ENCODE measurements around the gene LRP5.
"Not testable (repeated sequence)": the region's sequence is repeated elsewhere in the genome, so short reads cannot be mapped to it uniquely, and the experiment has no call there.

The LRP5 gene

GRCh38 chr11:68295940-68296339, 16.5 kb upstream of the LRP5 start:
- no peaks in the 10 kb centered on the region for H3K36me3 Mint-ChIP-seq
- H3K27me3 Mint-ChIP-seq = peaks cover 27% of the 10 kb centered on the region
- no peak for DNase-seq
- H3K4me3 Mint-ChIP-seq = no peak overlapping the region
- CTCF ChIA-PET = interaction anchor here (0.9 to 6.6 kb wide), 11 partner anchors 12 to 95 kb away, joined by 3 to 173 read pairs (median 11); partner anchors contain the start of gene C11orf24
- H3K9me3 Mint-ChIP-seq = no peaks in the 10 kb centered on the region
- H3K27ac Mint-ChIP-seq = no peak overlapping the region
- H3K4me1 Mint-ChIP-seq = peaks cover 8% of the 10 kb centered on the region

- H3K27me3 Mint-ChIP-seq = peaks cover 27% of the 10 kb centered on the region
- no peaks in the 10 kb centered on the region for H3K9me3 Mint-ChIP-seq
- H3K36me3 Mint-ChIP-seq = no peaks in the 10 kb centered on the region
- peaks cover 8% of the 10 kb centered on the region for H3K4me1 Mint-ChIP-seq
- CTCF ChIA-PET = interaction anchor here (1.0 to 6.6 kb wide), 17 partner anchors 8 to 511 kb away, joined by 3 to 173 read pairs (median 4); partner anchors contain the start of gene C11orf24
- H3K4me3 Mint-ChIP-seq = no peak overlapping the region
- no peak for DNase-seq
- H3K27ac Mint-ChIP-seq = no peak overlapping the region
Measured at GRCh38 chr11:68296344-68297051, 15.9 kb upstream of the LRP5 start.

GRCh38 chr11:68297052-68297378, 15.4 kb upstream of the LRP5 start:
- DNase-seq = no peak
- Mint-ChIP-seq H3K4me3 (no peak overlapping the region), H3K9me3 (no peaks in the 10 kb centered on the region), H3K27ac (no peak overlapping the region), H3K36me3 (no peaks in the 10 kb centered on the region), H3K27me3 (peaks cover 27% of the 10 kb centered on the region), H3K4me1 (peaks cover 8% of the 10 kb centered on the region)
- CTCF ChIA-PET = interaction anchor here (1.0 to 6.6 kb wide), 15 partner anchors 9 to 511 kb away, joined by 3 to 173 read pairs (median 6); partner anchors contain the start of gene C11orf24

- Mint-ChIP-seq H3K36me3 (no peaks in the 10 kb centered on the region), H3K27ac (no peak overlapping the region), H3K27me3 (peaks cover 27% of the 10 kb centered on the region), H3K4me3 (no peak overlapping the region), H3K4me1 (peaks cover 8% of the 10 kb centered on the region), H3K9me3 (no peaks in the 10 kb centered on the region)
- no peak for DNase-seq
- CTCF ChIA-PET = interaction anchor here (1.0 to 6.6 kb wide), 18 partner anchors 9 to 511 kb away, joined by 3 to 173 read pairs (median 6); partner anchors contain the start of gene C11orf24
Measured at GRCh38 chr11:68297494-68297811, 14.9 kb upstream of the LRP5 start.

GRCh38 chr11:68297812-68298658, 14.4 kb upstream of the LRP5 start:
- no peaks in the 10 kb centered on the region for H3K9me3 Mint-ChIP-seq
- H3K27ac Mint-ChIP-seq = no peak overlapping the region
- no peak overlapping the region for H3K4me3 Mint-ChIP-seq
- peak; percentile 79 for DNase-seq
- H3K36me3 Mint-ChIP-seq = no peaks in the 10 kb centered on the region
- CTCF ChIA-PET = interaction anchor here (0.6 to 6.6 kb wide), 24 partner anchors 8 to 510 kb away, joined by 3 to 173 read pairs (median 5); partner anchors contain the start of gene C11orf24
- H3K27me3 Mint-ChIP-seq = peaks cover 33% of the 10 kb centered on the region
- peaks cover 9% of the 10 kb centered on the region for H3K4me1 Mint-ChIP-seq

GRCh38 chr11:68298659-68299516, 13.5 kb upstream of the LRP5 start:
- no peak overlapping the region for H3K4me3 Mint-ChIP-seq
- DNase-seq = no peak
- H3K27me3 Mint-ChIP-seq = peaks cover 33% of the 10 kb centered on the region
- H3K4me1 Mint-ChIP-seq = peaks cover 12% of the 10 kb centered on the region
- CTCF ChIA-PET = interaction anchor here (0.6 to 6.6 kb wide), 17 partner anchors 8 to 226 kb away, joined by 3 to 173 read pairs (median 6); partner anchors contain the start of gene C11orf24
- no peaks in the 10 kb centered on the region for H3K9me3 Mint-ChIP-seq
- no peaks in the 10 kb centered on the region for H3K36me3 Mint-ChIP-seq
- no peak overlapping the region for H3K27ac Mint-ChIP-seq

- H3K27ac Mint-ChIP-seq, H3K36me3 Mint-ChIP-seq, H3K4me3 Mint-ChIP-seq, DNase-seq, H3K9me3 Mint-ChIP-seq: not testable (repeated sequence)
- Mint-ChIP-seq H3K4me1 (peaks cover 15% of the 10 kb centered on the region), H3K27me3 (peaks cover 33% of the 10 kb centered on the region)
- CTCF ChIA-PET = interaction anchor here (1.0 to 6.6 kb wide), 7 partner anchors 15 to 91 kb away, joined by 3 to 173 read pairs (median 14); partner anchors contain the start of gene C11orf24
Measured at GRCh38 chr11:68299517-68299879, 12.9 kb upstream of the LRP5 start.

GRCh38 chr11:68300076-68300830, 12.1 kb upstream of the LRP5 start:
- Mint-ChIP-seq H3K9me3 (peaks cover 3% of the 10 kb centered on the region), H3K4me3 (no peak overlapping the region), H3K27me3 (peaks cover 33% of the 10 kb centered on the region), H3K27ac (no peak overlapping the region), H3K4me1 (peaks cover 21% of the 10 kb centered on the region), H3K36me3 (no peaks in the 10 kb centered on the region)
- CTCF ChIA-PET = interaction anchor here (1.0 to 6.6 kb wide), 5 partner anchors 30 to 91 kb away, joined by 3 to 173 read pairs (median 14); no protein-coding TSS in a partner anchor
- DNase-seq = no peak

GRCh38 chr11:68302256-68302655, 10.1 kb upstream of the LRP5 start:
- H3K36me3 Mint-ChIP-seq = no peaks in the 10 kb centered on the region
- DNase-seq = no peak
- H3K4me3 Mint-ChIP-seq = no peak overlapping the region
- peaks cover 31% of the 10 kb centered on the region for H3K4me1 Mint-ChIP-seq
- CTCF ChIA-PET = interaction anchor here (1.3 kb wide), 2 partner anchors 44 to 81 kb away, joined by 3 to 5 read pairs; no protein-coding TSS in a partner anchor
- H3K27ac Mint-ChIP-seq = no peak overlapping the region
- peaks cover 28% of the 10 kb centered on the region for H3K27me3 Mint-ChIP-seq
- H3K9me3 Mint-ChIP-seq = peaks cover 3% of the 10 kb centered on the region

GRCh38 chr11:68302670-68303069, 9.7 kb upstream of the LRP5 start:
- Mint-ChIP-seq H3K27ac (no peak overlapping the region), H3K27me3 (peaks cover 26% of the 10 kb centered on the region), H3K4me1 (peaks cover 29% of the 10 kb centered on the region), H3K36me3 (no peaks in the 10 kb centered on the region), H3K9me3 (peaks cover 3% of the 10 kb centered on the region), H3K4me3 (no peak overlapping the region)
- CTCF ChIA-PET = interaction anchor here (1.3 kb wide), 2 partner anchors 45 to 81 kb away, joined by 3 to 5 read pairs; no protein-coding TSS in a partner anchor
- no peak for DNase-seq

GRCh38 chr11:68303083-68303482, 9.3 kb upstream of the LRP5 start:
- Mint-ChIP-seq H3K9me3 (peaks cover 3% of the 10 kb centered on the region), H3K36me3 (no peaks in the 10 kb centered on the region), H3K4me3 (no peak overlapping the region), H3K4me1 (peaks cover 27% of the 10 kb centered on the region), H3K27me3 (peaks cover 21% of the 10 kb centered on the region), H3K27ac (no peak overlapping the region)
- CTCF ChIA-PET = interaction anchor here (1.3 kb wide), 1 partner anchor 80 kb away, joined by 5 read pairs; no protein-coding TSS in a partner anchor
- no peak for DNase-seq

- Mint-ChIP-seq H3K27me3 (peaks cover 11% of the 10 kb centered on the region), H3K27ac (no peak overlapping the region), H3K4me3 (no peak overlapping the region), H3K4me1 (peaks cover 27% of the 10 kb centered on the region), H3K9me3 (peaks cover 3% of the 10 kb centered on the region), H3K36me3 (no peaks in the 10 kb centered on the region)
- CTCF ChIA-PET = no interaction called here
- no peak for DNase-seq
Measured at GRCh38 chr11:68303982-68304780, 8.2 kb upstream of the LRP5 start.
